Activated naive CD4-positive, alpha-beta T cell treated with anti-CD3 and anti-CD28 coated beads, Interleukin-2, amount 50 U/mL, for 24 hours (primary cell): ENCODE measurements around the gene NOTCH1.

Experiments used
- H3K27ac Mint-ChIP-seq: one replicate; pipeline ENCODE4 v1.8.0; 2021; ENCODE audit warnings: mild to moderate bottlenecking, mixed read lengths
- H3K27me3 Mint-ChIP-seq: one replicate; pipeline ENCODE4 v1.8.0; 2021; ENCODE audit warnings: mixed read lengths
- H3K36me3 Mint-ChIP-seq: one replicate; pipeline ENCODE4 v1.8.0; 2021; ENCODE audit warnings: mixed read lengths
- H3K4me1 Mint-ChIP-seq: one replicate; pipeline ENCODE4 v1.8.0; 2021; ENCODE audit warnings: mixed read lengths
- H3K4me3 Mint-ChIP-seq: one replicate; pipeline ENCODE4 v1.8.0; 2021; ENCODE audit warnings: mild to moderate bottlenecking, mixed read lengths
- H3K9me3 Mint-ChIP-seq: one replicate; pipeline ENCODE4 v1.8.0; 2021; ENCODE audit warnings: mixed read lengths

The NOTCH1 gene

DNA sequence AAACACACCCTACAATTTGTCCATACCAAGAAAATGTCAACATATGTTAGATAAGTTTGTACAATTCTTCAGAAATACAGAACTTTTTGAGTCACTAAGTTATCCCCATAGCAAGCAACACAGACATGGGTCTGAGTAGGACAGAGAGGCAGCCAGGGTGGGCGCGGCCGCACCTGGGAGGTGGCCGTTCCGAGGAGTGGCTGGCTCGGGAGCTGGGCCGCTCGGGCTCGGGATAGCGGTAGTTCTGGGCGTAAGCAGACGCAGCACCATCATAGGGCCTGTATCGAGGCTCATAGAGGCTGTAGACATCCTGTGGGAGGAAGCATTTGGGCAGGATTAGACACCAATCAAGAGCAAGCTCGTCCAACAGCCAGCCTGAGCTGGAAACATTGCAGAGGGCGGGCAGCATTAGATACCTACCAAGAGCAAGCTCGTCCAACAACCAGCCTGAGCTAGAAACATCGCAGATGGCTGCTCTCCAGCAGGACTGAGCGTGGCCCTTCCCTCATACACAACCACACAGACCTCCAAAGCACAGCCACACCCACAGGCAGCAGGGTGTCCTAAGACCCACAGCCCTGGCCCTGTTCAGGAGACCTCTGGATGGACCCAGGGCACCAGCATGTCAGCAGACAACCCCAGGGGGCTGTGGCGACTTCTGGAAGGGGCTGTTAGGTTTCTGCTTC, 73.9 kb downstream of the NOTCH1 start:
- no peak overlapping the region for H3K27ac Mint-ChIP-seq
- no peaks in the 10 kb centered on the region for H3K27me3 Mint-ChIP-seq
- H3K4me1 Mint-ChIP-seq: no peaks in the 10 kb centered on the region
- no peaks in the 10 kb centered on the region for H3K9me3 Mint-ChIP-seq
- H3K4me3 Mint-ChIP-seq: no peak overlapping the region
- H3K36me3 Mint-ChIP-seq: peaks cover 2% of the 10 kb centered on the region

DNA sequence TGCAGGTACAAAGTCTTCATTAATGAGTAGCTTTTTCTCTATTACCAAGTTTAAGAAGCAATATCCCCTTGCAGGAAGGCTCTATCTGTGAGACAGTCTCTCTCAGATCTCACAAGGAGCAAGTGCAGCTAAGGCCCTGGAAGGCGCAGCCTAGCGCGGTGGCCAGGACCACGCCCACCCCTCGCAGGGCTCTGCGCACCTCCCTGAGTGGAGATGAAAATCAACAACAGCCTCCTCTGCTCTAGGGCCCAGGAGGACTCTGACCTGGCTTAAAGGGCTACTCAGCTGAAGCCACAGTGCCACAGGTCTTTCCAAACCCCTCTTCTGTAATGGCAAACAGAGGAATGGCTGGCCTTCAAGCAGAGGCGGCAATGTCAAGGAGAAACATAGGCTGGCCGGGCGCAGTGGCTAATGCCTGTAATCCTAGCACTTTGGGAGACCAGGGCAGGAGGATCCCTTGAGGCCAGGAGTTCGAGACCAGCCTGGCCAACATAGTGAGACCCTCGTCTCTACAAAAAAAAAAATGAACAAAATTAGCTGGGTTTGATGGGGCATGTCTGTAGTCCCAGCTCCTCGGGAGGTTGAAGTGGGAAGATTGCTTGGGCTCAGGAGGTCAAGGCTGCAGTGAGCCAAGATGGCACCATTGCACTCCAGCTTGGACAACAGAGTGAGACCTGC, 74.9 kb downstream of the NOTCH1 start:
- peaks cover 2% of the 10 kb centered on the region for H3K36me3 Mint-ChIP-seq
- no peaks in the 10 kb centered on the region for H3K27me3 Mint-ChIP-seq
- no peaks in the 10 kb centered on the region for H3K9me3 Mint-ChIP-seq

DNA sequence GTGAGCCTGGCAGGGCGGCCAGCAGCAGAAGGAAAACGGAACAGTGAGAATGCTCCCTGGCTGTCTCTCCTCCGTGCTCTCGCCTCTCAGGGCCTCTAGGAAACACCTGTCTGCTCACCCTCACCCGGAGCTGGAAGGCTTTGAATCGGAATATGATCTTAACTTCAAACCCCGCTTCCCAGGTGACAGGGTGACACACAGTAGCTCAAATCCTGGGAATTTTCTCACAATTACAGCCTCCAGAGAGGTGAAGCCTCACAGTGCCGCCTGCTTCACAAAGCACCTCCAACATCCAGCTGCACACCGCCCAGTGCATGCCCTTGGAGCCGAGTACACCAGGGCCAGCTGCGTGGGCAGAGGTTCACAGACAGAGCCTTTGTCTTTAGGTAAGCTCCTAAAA, 75.5 kb downstream of the NOTCH1 start:
- H3K9me3 Mint-ChIP-seq: no peaks in the 10 kb centered on the region
- H3K36me3 Mint-ChIP-seq: peaks cover 2% of the 10 kb centered on the region
- no peak overlapping the region for H3K27ac Mint-ChIP-seq
- H3K4me1 Mint-ChIP-seq: no peaks in the 10 kb centered on the region
- H3K27me3 Mint-ChIP-seq: no peaks in the 10 kb centered on the region
- no peak overlapping the region for H3K4me3 Mint-ChIP-seq

More for the DNA sequence above, 74.9 kb downstream of the NOTCH1 start:
- no peaks in the 10 kb centered on the region for H3K4me1 Mint-ChIP-seq
- no peak overlapping the region for H3K4me3 Mint-ChIP-seq
- no peak overlapping the region for H3K27ac Mint-ChIP-seq

DNA sequence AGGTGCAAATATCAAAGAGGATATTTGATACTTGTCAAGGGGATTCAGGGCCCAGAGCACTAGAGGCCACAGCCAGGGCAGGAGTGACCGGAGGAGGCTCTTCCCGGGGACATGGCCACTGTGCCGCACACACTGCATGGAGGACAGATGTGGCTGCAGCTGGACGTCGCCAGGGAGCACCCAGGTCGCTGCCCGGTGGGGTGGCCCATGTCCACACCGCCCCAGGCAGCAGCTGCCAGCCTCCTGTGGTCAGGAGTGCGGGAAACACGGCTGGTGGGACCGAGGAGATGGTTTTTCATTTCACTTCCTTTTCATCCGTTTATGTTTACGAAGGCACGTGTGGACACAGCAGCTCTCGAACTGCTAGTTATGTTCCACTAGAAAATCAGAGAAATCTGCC, 78.1 kb downstream of the NOTCH1 start:
- H3K27me3 Mint-ChIP-seq: no peaks in the 10 kb centered on the region
- peaks cover 6% of the 10 kb centered on the region for H3K36me3 Mint-ChIP-seq
- H3K27ac Mint-ChIP-seq: no peak overlapping the region
- H3K9me3 Mint-ChIP-seq: no peaks in the 10 kb centered on the region
- no peaks in the 10 kb centered on the region for H3K4me1 Mint-ChIP-seq
- H3K4me3 Mint-ChIP-seq: no peak overlapping the region

DNA sequence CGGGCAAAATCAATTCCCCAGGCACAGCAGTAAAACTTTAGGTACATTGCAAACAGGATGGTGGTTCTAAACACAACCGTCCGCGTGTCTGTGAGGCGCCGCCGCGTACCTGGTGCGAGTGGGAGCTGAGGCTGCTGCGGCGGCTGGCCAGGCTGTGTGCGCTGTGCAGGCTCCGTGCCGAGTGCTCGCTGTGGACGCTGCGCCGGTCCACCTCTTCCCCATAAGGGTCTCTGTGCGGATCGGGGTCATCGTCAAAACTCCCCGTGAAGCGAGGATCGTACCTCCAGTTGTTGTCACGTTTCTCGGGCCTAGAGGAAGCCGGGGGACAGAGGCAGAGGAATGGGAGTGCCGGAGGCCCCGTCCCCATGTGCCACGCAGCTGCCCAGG, 79.7 kb downstream of the NOTCH1 start:
- no peak overlapping the region for H3K27ac Mint-ChIP-seq
- H3K9me3 Mint-ChIP-seq: no peaks in the 10 kb centered on the region
- H3K4me1 Mint-ChIP-seq: no peaks in the 10 kb centered on the region
- no peak overlapping the region for H3K4me3 Mint-ChIP-seq
- peaks cover 8% of the 10 kb centered on the region for H3K36me3 Mint-ChIP-seq
- no peaks in the 10 kb centered on the region for H3K27me3 Mint-ChIP-seq

DNA sequence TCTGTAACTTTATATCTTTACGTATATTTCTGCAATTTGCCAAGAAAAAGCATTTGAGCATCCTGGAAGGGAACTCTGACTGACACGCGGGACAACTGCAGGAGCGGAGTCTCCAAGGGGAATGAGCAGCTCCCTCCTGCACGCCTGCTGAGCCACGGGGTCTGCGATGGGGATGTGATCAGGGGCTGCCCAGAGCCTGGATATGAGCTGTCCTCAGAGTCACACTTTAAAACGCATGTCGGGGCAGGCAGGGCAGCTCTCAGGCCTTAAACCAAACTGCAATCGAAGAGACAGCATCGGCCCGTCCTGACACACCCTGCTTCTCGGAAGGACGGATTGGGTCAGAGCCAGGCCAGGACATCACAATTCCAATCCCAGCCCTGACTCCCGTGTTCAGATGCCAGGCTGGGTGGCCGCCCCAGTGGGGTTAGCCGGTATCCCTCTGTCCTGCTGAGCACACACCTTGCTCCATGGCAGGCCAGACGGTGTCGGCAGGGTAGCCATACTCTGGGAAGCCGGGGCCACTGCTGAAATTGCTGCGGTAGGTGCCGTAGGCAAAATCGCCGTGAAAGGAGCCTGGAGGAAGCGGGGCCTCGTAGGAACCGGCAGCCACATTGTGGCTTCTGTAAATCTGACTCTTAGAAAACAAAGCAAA, 80.2 kb downstream of the NOTCH1 start:
- H3K4me3 Mint-ChIP-seq: no peak overlapping the region
- no peaks in the 10 kb centered on the region for H3K9me3 Mint-ChIP-seq

DNA sequence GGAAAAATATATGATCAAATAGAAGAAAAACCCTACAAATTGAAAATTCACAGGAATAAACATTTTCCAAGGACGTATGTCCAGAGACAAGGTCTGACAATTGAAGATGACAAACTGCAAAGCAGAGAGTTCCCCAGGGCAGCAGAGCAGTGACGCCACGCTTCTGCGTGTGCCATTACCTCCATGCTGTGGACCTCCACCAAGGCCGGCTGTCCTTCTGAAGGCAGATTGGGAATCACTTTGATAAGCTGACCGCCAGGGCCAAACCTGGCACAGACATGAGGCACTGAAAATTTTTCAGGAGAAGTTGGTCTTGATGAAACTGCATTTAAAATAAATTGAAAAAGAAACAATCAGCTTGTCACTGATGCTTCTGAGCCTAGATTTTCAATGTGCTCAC, 81.6 kb downstream of the NOTCH1 start:
- no peak overlapping the region for H3K4me3 Mint-ChIP-seq
- no peaks in the 10 kb centered on the region for H3K27me3 Mint-ChIP-seq
- no peaks in the 10 kb centered on the region for H3K9me3 Mint-ChIP-seq
- H3K27ac Mint-ChIP-seq: no peak overlapping the region
- H3K4me1 Mint-ChIP-seq: no peaks in the 10 kb centered on the region
- H3K36me3 Mint-ChIP-seq: peaks cover 8% of the 10 kb centered on the region

More for the DNA sequence above, 80.2 kb downstream of the NOTCH1 start:
- H3K27ac Mint-ChIP-seq: no peak overlapping the region
- peaks cover 8% of the 10 kb centered on the region for H3K36me3 Mint-ChIP-seq
- no peaks in the 10 kb centered on the region for H3K27me3 Mint-ChIP-seq
- no peaks in the 10 kb centered on the region for H3K4me1 Mint-ChIP-seq

DNA sequence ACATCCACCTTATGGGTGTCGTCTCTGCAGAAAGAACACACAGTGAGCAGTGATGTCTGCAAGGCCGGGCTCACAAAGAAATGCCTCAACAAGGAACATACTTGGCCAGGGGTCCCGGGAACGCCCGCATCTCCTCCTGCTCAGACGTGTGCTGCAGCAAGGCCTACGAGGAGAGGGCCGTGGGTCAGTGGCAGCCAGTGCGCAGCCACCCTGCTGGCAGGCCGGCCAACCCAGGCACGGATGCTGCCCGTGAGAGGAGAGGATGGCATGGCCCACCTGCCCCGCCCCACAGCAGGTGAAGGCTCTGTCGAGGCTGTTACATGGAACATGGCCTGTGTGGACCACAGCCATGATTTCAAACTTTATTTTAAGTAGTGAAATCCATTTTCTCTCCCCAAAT, 82.3 kb downstream of the NOTCH1 start:
- H3K9me3 Mint-ChIP-seq: no peaks in the 10 kb centered on the region
- H3K36me3 Mint-ChIP-seq: peaks cover 9% of the 10 kb centered on the region
- no peak overlapping the region for H3K4me3 Mint-ChIP-seq
- H3K27me3 Mint-ChIP-seq: no peaks in the 10 kb centered on the region
- no peak overlapping the region for H3K27ac Mint-ChIP-seq
- H3K4me1 Mint-ChIP-seq: no peaks in the 10 kb centered on the region

DNA sequence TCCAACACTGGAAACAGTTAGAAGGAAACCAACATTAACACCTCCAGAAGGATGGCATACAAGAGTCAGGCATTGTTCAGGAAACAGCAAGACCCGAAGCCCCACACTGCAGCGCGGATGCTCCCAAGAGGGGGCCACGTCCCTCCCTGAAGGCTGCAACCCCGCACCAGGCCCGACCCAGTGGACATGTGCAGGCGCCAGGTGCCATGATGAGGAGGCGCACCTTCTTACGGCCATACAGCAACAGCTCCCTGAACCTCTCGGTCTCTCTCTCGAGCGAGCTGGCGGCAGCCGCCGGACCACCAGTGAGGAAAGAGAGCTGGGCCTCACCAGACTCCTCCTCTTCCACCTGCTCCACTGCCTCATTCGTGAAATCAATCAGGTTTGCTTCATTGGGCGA, 83.2 kb downstream of the NOTCH1 start:
- H3K36me3 Mint-ChIP-seq: peaks cover 9% of the 10 kb centered on the region
- no peak overlapping the region for H3K4me3 Mint-ChIP-seq
- no peak overlapping the region for H3K27ac Mint-ChIP-seq

DNA sequence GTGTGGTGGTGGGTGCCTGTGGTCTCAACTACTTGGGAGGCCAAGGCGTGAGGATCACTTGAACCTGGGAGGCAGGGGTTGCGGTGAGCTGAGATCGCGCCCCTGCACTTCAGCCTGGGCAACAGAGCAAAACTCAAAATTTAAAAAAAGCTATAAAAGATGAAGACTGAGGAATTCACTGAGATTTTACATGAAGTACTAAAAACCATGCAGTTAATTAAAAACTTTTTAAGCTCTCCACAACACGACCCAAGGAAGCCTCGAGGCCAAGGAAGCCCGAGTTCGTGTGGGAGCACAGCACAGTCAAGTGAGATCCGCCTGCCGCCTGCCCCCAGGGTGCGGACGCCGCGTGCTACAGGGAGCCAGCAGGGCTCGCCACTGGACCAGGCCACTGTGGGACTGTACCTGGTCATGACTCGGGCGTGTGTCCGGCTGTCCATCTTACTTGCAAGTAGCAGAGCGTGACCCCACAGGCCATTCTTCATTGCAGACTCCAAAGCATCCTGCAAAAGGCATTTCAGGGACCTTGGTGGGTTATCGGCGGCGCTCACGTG, 85.0 kb downstream of the NOTCH1 start:
- peaks cover 11% of the 10 kb centered on the region for H3K36me3 Mint-ChIP-seq
- H3K4me1 Mint-ChIP-seq: no peaks in the 10 kb centered on the region
- no peaks in the 10 kb centered on the region for H3K27me3 Mint-ChIP-seq
- no peaks in the 10 kb centered on the region for H3K9me3 Mint-ChIP-seq
- H3K27ac Mint-ChIP-seq: no peak overlapping the region
- H3K4me3 Mint-ChIP-seq: no peak overlapping the region

More for the DNA sequence above, 83.2 kb downstream of the NOTCH1 start:
- Mint-ChIP-seq H3K4me1 (no peaks in the 10 kb centered on the region), H3K27me3 (no peaks in the 10 kb centered on the region), H3K9me3 (no peaks in the 10 kb centered on the region)

DNA sequence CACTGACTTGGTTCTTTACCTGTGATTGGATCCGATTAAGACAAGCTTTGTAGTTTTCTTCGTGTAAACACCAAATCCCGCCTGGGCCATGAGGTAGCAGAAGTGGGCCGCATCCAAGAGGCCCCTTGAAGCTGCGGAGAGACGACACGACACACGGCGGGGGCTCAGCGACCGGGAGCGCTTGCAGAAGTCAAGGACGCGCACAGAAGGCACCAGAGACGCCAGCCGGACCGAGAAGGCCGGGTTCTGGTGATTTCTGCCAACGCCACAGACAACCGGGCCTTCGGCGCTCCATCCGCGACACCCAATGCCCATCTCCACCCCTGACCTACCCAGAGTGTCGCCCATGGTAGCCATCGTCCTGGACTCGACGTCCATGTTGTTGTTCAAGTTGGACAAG, 86.4 kb downstream of the NOTCH1 start:
- no peaks in the 10 kb centered on the region for H3K27me3 Mint-ChIP-seq

DNA sequence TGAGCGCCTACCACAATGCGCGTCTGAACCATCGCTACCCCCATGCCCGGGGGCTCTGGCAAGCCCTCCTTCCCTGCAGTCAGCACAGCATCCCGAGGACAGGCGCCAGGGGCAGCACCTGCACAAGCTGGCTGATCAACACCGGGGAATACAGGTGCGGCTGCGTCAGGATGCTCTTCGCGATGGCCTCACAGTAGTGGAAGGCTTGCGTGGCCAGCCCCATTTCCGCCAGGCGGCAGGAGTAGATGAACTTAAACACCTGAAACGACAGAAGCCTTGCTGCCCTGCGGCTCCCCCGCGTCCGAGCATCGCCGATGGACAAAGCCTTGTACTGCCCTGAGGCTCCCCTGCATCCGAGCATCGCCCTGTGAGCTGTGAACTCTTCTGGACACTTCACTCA, 88.5 kb downstream of the NOTCH1 start:
- no peaks in the 10 kb centered on the region for H3K9me3 Mint-ChIP-seq
- H3K4me1 Mint-ChIP-seq: no peaks in the 10 kb centered on the region
- no peak overlapping the region for H3K4me3 Mint-ChIP-seq
- H3K27ac Mint-ChIP-seq: no peak overlapping the region
- no peaks in the 10 kb centered on the region for H3K27me3 Mint-ChIP-seq
- H3K36me3 Mint-ChIP-seq: peaks cover 12% of the 10 kb centered on the region

More for the DNA sequence above, 86.4 kb downstream of the NOTCH1 start:
- no peaks in the 10 kb centered on the region for H3K4me1 Mint-ChIP-seq
- H3K27ac Mint-ChIP-seq: no peak overlapping the region
- no peak overlapping the region for H3K4me3 Mint-ChIP-seq
- no peaks in the 10 kb centered on the region for H3K9me3 Mint-ChIP-seq
- peaks cover 9% of the 10 kb centered on the region for H3K36me3 Mint-ChIP-seq

DNA sequence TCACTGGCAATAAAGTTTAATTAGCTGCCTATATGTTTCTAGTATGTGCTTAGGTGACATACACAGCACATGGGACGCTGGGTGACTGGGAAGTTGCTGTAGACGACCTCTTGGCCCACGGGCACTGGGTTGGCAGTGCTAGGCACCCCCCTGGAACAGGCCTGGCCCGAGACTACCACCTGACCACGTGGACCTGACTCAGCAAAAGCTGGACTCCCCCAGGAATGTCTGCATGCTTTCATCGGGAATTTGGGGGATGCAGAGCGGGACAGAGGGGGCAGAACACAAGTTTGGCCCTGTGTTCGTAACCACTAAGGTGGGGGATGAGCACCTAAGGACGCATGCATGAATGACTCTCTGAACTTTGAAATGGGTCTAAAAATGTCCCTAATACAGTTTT, 89.6 kb downstream of the NOTCH1 start:
- Mint-ChIP-seq H3K9me3 (no peaks in the 10 kb centered on the region), H3K4me1 (no peaks in the 10 kb centered on the region), H3K27me3 (no peaks in the 10 kb centered on the region), H3K4me3 (no peak overlapping the region), H3K36me3 (peaks cover 12% of the 10 kb centered on the region), H3K27ac (no peak overlapping the region)

DNA sequence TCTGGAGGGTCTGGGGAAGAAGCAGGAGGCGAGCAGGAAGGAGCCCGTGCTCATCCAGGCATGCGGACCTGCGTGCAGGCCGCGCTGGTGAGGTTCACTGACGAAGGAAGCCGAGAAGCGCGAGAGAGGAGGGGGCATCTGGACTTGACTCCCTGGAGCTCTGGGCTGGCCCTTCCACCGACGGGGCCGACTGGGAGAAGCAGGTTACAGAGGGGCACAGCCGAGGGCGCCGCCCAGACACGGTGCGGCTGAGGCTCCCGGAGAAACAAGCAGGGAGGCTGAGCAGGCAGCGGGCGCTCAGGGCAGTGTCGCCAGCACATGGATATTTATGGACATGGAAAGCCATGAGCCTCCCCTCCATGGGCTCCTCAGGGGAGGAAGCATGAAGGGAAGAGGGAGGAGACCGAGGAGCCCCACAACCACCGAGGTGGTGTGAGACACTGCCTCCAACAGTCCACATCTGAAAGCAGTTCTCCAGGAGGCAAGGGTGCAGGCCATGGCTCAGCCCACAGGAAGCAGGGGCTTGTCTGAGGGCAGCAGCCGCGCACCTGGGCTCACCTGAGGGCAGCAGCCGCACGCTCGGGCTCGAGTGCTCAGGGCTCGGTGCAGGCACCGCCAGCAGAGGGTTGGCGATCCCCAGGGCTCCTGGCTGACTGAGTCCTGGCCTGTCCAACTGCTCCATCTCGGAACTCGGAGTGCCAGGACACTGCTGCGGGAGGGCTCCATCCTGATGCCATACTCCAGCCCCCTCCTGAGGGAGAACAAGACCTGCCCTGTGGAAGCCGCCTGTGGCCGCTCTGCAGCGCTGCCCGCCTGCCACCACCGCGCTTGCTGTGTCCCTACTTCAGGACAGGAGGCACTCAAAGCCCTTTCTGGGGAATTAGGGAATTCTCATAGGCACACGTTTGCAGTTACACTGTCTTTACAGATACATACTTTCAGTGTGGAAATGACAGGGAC, 90.5 kb downstream of the NOTCH1 start:
- no peaks in the 10 kb centered on the region for H3K9me3 Mint-ChIP-seq
- peaks cover 12% of the 10 kb centered on the region for H3K36me3 Mint-ChIP-seq
- no peaks in the 10 kb centered on the region for H3K4me1 Mint-ChIP-seq
- H3K4me3 Mint-ChIP-seq: no peak overlapping the region
- H3K27ac Mint-ChIP-seq: no peak overlapping the region
- H3K27me3 Mint-ChIP-seq: no peaks in the 10 kb centered on the region
